ENCODE results near the gene ZNF653. TPM values are rescaled to one million over a fixed set of nuclear protein-coding genes. Genes with fewer than 3 reads are reported as not detected.
"Not testable (repeated sequence)": the region's sequence is repeated elsewhere in the genome, so short reads cannot be mapped to it uniquely, and the experiment has no call there.

ZNF653 gene
- total and polyA plus RNA-seq, 2 donors (not counting 3 experiments of a cell fraction or from before 2014, with no cell fraction given): 7.0 to 8.7 TPM

GRCh38 chr19:11434703-11435056, 71.0 kb downstream of the ZNF653 start:
- Histone ChIP-seq H3K4me3 (replicated peaks in 1 of 3; ENCODE audit: insufficient read depth in 1 of 3, low read depth in 1 of 3, low read length in 3 of 3) (peak overlapping the region in 2 of 3 experiments; percentile 18 to 22), H3K4me2 (ENCODE audit: insufficient read depth, low read length) (peak overlapping the region; percentile 53), H3K79me2 (ENCODE audit: control insufficient read depth, insufficient read depth, low read length) (peaks cover 16% of the 10 kb centered on the region), H3K9me1 (replicated peaks; ENCODE audit: control insufficient read depth, extremely low read depth, insufficient read depth, low read length) (no peaks in the 10 kb centered on the region), H3K9me3 (replicated peaks; ENCODE audit: control insufficient read depth, insufficient read depth, low read length) (no peaks in the 10 kb centered on the region), H3K27ac (ENCODE audit: insufficient read depth, low read depth, low read length) (no peak overlapping the region), H3K27me3 (ENCODE audit: control insufficient read depth in 2 of 2, insufficient read depth in 2 of 2, low read length in 2 of 2) (no peaks in the 10 kb centered on the region), H2AFZ (ENCODE audit: low read depth, low read length) (peak overlapping the region; percentile 98), H3K36me3 (ENCODE audit: control insufficient read depth in 2 of 2, extremely low read depth in 1 of 2, insufficient read depth in 2 of 2, low read length in 2 of 2) (peaks cover 5 to 15% of the 10 kb centered on the region in 2 experiments), H3K4me1 (ENCODE audit: control insufficient read depth, extremely low read depth, insufficient read depth, low read length) (peaks cover 12% of the 10 kb centered on the region), H3K9ac (replicated peaks; ENCODE audit: extremely low read depth, insufficient read depth, low read length) (peak overlapping the region; percentile 40), H4K20me1 (replicated peaks; ENCODE audit: control insufficient read depth, extremely low read depth, insufficient read depth, low read length) (no peaks in the 10 kb centered on the region)
- TF ChIP-seq POLR2AphosphoS5 (IDR thresholded peaks at IDR 0.05; ENCODE audit: insufficient read depth, low read depth, low read length): no peak
- TF ChIP-seq EZH2 (IDR thresholded peaks at IDR 0.05; ENCODE audit: borderline replicate concordance, low read depth, low read length, severe bottlenecking): no peak
- intact Hi-C loops (cut with micrococcal nuclease) (loop anchor here (1.0 to 5.0 kb wide), 4 partner anchors 48 to 153 kb away; partner anchors contain the start of genes CCDC159 and TMEM205), dilution Hi-C loops (cut with MboI; ENCODE audit: extremely low pct_ligation_motif_present, low sequenced_read_pairs) (no loop called here)
- ChIA-PET POLR2A (no interaction called here), CTCF (interaction anchor here (0.9 to 2.1 kb wide), 13 partner anchors 9 to 141 kb away, joined by 3 to 19 read pairs (median 5); partner anchors contain the start of genes EPOR and SWSAP1)
- BruUV-seq (replicated peaks): no TSS peak
- FAIRE-seq (no peak), DNase-seq (ENCODE audit: low read depth, low spot score) (no peak)

- H3K27ac ChIP-seq (ENCODE audit: insufficient read depth, low read depth, low read length); H3K9me3 ChIP-seq (replicated peaks; ENCODE audit: control insufficient read depth, insufficient read depth, low read length); H4K20me1 ChIP-seq (replicated peaks; ENCODE audit: control insufficient read depth, extremely low read depth, insufficient read depth, low read length); H3K9ac ChIP-seq (replicated peaks; ENCODE audit: extremely low read depth, insufficient read depth, low read length); dilution Hi-C loops (cut with MboI; ENCODE audit: extremely low pct_ligation_motif_present, low sequenced_read_pairs); H3K4me2 ChIP-seq (ENCODE audit: insufficient read depth, low read length); BruUV-seq (replicated peaks); H3K4me3 ChIP-seq (replicated peaks in 1 of 3; ENCODE audit: insufficient read depth in 1 of 3, low read depth in 1 of 3, low read length in 3 of 3); H3K27me3 ChIP-seq (ENCODE audit: control insufficient read depth in 2 of 2, insufficient read depth in 2 of 2, low read length in 2 of 2); FAIRE-seq; intact Hi-C loops (cut with micrococcal nuclease); POLR2A ChIA-PET; H2AFZ ChIP-seq (ENCODE audit: low read depth, low read length); DNase-seq (ENCODE audit: low read depth, low spot score); H3K9me1 ChIP-seq (replicated peaks; ENCODE audit: control insufficient read depth, extremely low read depth, insufficient read depth, low read length): not testable (repeated sequence)
- CTCF ChIA-PET: interaction anchor here (2.1 kb wide), 1 partner anchor 11 kb away, joined by 19 read pairs; no protein-coding TSS in a partner anchor
- Histone ChIP-seq H3K79me2 (ENCODE audit: control insufficient read depth, insufficient read depth, low read length) (peaks cover 16% of the 10 kb centered on the region), H3K36me3 (ENCODE audit: control insufficient read depth in 2 of 2, extremely low read depth in 1 of 2, insufficient read depth in 2 of 2, low read length in 2 of 2) (peaks cover 5 to 11% of the 10 kb centered on the region in 2 experiments), H3K4me1 (ENCODE audit: control insufficient read depth, extremely low read depth, insufficient read depth, low read length) (peaks cover 12% of the 10 kb centered on the region)
Measured at GRCh38 chr19:11433526-11433925, 72.1 kb downstream of the ZNF653 start.

Small RNA genes lying within 50 kb of the gene (microRNA-seq; reads per million reads assigned to microRNA genes)
- gene MIR7974 (ENCODE audit: borderline number of aligned reads, borderline replicate concordance): 6.5 reads per million, percentile 17 among the genes with 10 or more reads in this experiment

Small RNA genes lying within 50 kb of the gene (small RNA-seq; reads per million reads assigned to genes)
- gene MIR7974 (ENCODE audit: insufficient read depth, insufficient read length, low read depth, low replicate concordance) (not detected), gene RN7SL833P (ENCODE audit: insufficient read depth, insufficient read length, low read depth, low replicate concordance) (not detected)

Other genes with a start within 250 kb of the ZNF653 start
- gene DOCK6, start 243.3 kb downstream of the ZNF653 start, total RNA-seq: 334 and 353 TPM in 2 replicates
- 126 and 154 TPM in 2 replicates for gene DOCK6, start 243.3 kb downstream of the ZNF653 start, polyA plus RNA-seq
- not detected in 2 replicates for gene TSPAN16, start 209.7 kb downstream of the ZNF653 start, total RNA-seq
- not detected in 2 replicates for gene TSPAN16, start 209.7 kb downstream of the ZNF653 start, polyA plus RNA-seq
- 41.1 and 48.2 TPM in 2 replicates for gene RAB3D, start 166.2 kb downstream of the ZNF653 start, total RNA-seq
- gene RAB3D, start 166.2 kb downstream of the ZNF653 start, polyA plus RNA-seq: 34.1 and 35.4 TPM in 2 replicates
- 57.3 and 58.9 TPM in 2 replicates for gene TMEM205, start 159.6 kb downstream of the ZNF653 start, total RNA-seq
- 345 and 364 TPM in 2 replicates for gene TMEM205, start 159.6 kb downstream of the ZNF653 start, polyA plus RNA-seq
- 30.3 and 31.6 TPM in 2 replicates for gene CCDC159, start 159.3 kb downstream of the ZNF653 start, total RNA-seq
- 28.2 and 30.0 TPM in 2 replicates for gene CCDC159, start 159.3 kb downstream of the ZNF653 start, polyA plus RNA-seq
- gene PLPPR2, start 150.4 kb downstream of the ZNF653 start, total RNA-seq: 22.8 and 23.7 TPM in 2 replicates
- gene PLPPR2, start 150.4 kb downstream of the ZNF653 start, polyA plus RNA-seq: 28.7 and 34.5 TPM in 2 replicates
- gene SWSAP1, start 131.2 kb downstream of the ZNF653 start, total RNA-seq: 2.7 and 3.7 TPM in 2 replicates
- 4.4 and 4.8 TPM in 2 replicates for gene SWSAP1, start 131.2 kb downstream of the ZNF653 start, polyA plus RNA-seq
- gene EPOR, start 121.5 kb downstream of the ZNF653 start, total RNA-seq: 11.4 and 12.6 TPM in 2 replicates
- gene EPOR, start 121.5 kb downstream of the ZNF653 start, polyA plus RNA-seq: 17.3 and 23.5 TPM in 2 replicates
- gene RGL3, start 86.5 kb downstream of the ZNF653 start, total RNA-seq: 1.7 and 5.2 TPM in 2 replicates
- 0.23 and 0.56 TPM in 2 replicates for gene RGL3, start 86.5 kb downstream of the ZNF653 start, polyA plus RNA-seq
- gene ODAD3, start 70.7 kb downstream of the ZNF653 start, total RNA-seq: 0.97 TPM in 1 of 2 replicates, not detected in the other
- 0.05 and 0.14 TPM in 2 replicates for gene ODAD3, start 70.7 kb downstream of the ZNF653 start, polyA plus RNA-seq
- gene PRKCSH, start 70.2 kb downstream of the ZNF653 start, total RNA-seq: 387 and 425 TPM in 2 replicates
- 215 and 267 TPM in 2 replicates for gene PRKCSH, start 70.2 kb downstream of the ZNF653 start, polyA plus RNA-seq
- gene ELAVL3, start 24.8 kb downstream of the ZNF653 start, total RNA-seq: 0.07 TPM in 1 of 2 replicates, not detected in the other
- not detected in 2 replicates for gene ELAVL3, start 24.8 kb downstream of the ZNF653 start, polyA plus RNA-seq
- gene ECSIT, start 23.3 kb upstream of the ZNF653 start, total RNA-seq: 32.4 and 36.7 TPM in 2 replicates
- 47.2 and 54.0 TPM in 2 replicates for gene ECSIT, start 23.3 kb upstream of the ZNF653 start, polyA plus RNA-seq
- not detected in 2 replicates for gene CNN1, start 33.0 kb upstream of the ZNF653 start, total RNA-seq
- gene CNN1, start 33.0 kb upstream of the ZNF653 start, polyA plus RNA-seq: 0.76 and 1.0 TPM in 2 replicates
- 39.4 and 49.9 TPM in 2 replicates for gene ELOF1, start 53.4 kb upstream of the ZNF653 start, total RNA-seq
- 80.2 and 92.6 TPM in 2 replicates for gene ELOF1, start 53.4 kb upstream of the ZNF653 start, polyA plus RNA-seq
- not detected in 2 replicates for gene ACP5, start 71.8 kb upstream of the ZNF653 start, total RNA-seq
- gene ACP5, start 71.8 kb upstream of the ZNF653 start, polyA plus RNA-seq: 0.84 and 1.3 TPM in 2 replicates
- 9.7 and 11.2 TPM in 2 replicates for gene ZNF627, start 91.6 kb upstream of the ZNF653 start, total RNA-seq
- 5.6 and 5.9 TPM in 2 replicates for gene ZNF627, start 91.6 kb upstream of the ZNF653 start, polyA plus RNA-seq
- gene ZNF823, start 233.1 kb upstream of the ZNF653 start, total RNA-seq: 3.8 and 4.4 TPM in 2 replicates
- 1.1 and 1.4 TPM in 2 replicates for gene ZNF823, start 233.1 kb upstream of the ZNF653 start, polyA plus RNA-seq